OCI-LY1 (cell line): Measurements from ENCODE around the gene MTSS2.

Experiments used
- EZH2 ChIP-seq: fragments of 200-600 bp; sonication (generic), shearing (Covaris generic); IDR thresholded peaks from 2 replicates; pipeline ENCODE4 v1.8.0; 2017; ENCODE audit warnings: borderline replicate concordance, mixed run types, mild to moderate bottlenecking, antibody characterized with exemption, low read length, moderate library complexity, mixed read lengths
- TF ChIP-seq, protein P1 (sequence below): fragments of 200-600 bp; sonication (generic), shearing (Covaris generic); IDR thresholded peaks from 2 replicates; pipeline ENCODE4 v1.5.1; 2017; ENCODE audit warnings: mild to moderate bottlenecking, antibody characterized with exemption, low read length, moderate library complexity, mixed read lengths

GRCh38 chr16:70724146-70725023 lies 38.5 kb upstream of the MTSS2 start:
- TF ChIP-seq, protein P1, sequence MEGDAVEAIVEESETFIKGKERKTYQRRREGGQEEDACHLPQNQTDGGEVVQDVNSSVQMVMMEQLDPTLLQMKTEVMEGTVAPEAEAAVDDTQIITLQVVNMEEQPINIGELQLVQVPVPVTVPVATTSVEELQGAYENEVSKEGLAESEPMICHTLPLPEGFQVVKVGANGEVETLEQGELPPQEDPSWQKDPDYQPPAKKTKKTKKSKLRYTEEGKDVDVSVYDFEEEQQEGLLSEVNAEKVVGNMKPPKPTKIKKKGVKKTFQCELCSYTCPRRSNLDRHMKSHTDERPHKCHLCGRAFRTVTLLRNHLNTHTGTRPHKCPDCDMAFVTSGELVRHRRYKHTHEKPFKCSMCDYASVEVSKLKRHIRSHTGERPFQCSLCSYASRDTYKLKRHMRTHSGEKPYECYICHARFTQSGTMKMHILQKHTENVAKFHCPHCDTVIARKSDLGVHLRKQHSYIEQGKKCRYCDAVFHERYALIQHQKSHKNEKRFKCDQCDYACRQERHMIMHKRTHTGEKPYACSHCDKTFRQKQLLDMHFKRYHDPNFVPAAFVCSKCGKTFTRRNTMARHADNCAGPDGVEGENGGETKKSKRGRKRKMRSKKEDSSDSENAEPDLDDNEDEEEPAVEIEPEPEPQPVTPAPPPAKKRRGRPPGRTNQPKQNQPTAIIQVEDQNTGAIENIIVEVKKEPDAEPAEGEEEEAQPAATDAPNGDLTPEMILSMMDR = no peak
- TF ChIP-seq EZH2 = no peak
